GM23338 (cell line): Measurements from ENCODE around the gene KRTAP6-1. TPM values are rescaled to one million over a fixed set of nuclear protein-coding genes. Genes with fewer than 3 reads are reported as not detected.

Source experiments
- ATAC-seq: fragments of 200-7000 bp; cut with Tn5 transposase; 3 replicates; pipeline ENCODE4 v1.9.1; 2020
- DNase-seq: peaks from one replicate; pipeline ENCODE4 v3.0.0-alpha.2; 2015; ENCODE audit warnings: low spot score
- H2AFZ ChIP-seq: fragments of 200-600 bp; sonication (generic); 2 replicates; pipeline ENCODE4 v1.8.0; 2016; ENCODE audit warnings: antibody characterized with exemption, mild to moderate bottlenecking, moderate library complexity
- H3F3A ChIP-seq: fragments of 200-600 bp; sonication (generic); replicated peaks from 2 replicates; pipeline ENCODE4 v1.8.0; 2017; ENCODE audit warnings: antibody characterized with exemption, mixed run types, low read depth
- H3K27ac ChIP-seq: fragments of 200-600 bp; sonication (generic); 2 replicates; pipeline ENCODE4 v1.6.1; 2016; ENCODE audit warnings: low read depth
- H3K27me3 ChIP-seq: fragments of 200-600 bp; sonication (generic); 2 replicates; pipeline ENCODE4 v1.8.0; 2016; ENCODE audit warnings: mild to moderate bottlenecking, mixed run types, moderate library complexity; ENCODE audit not compliant: insufficient read depth
- H3K36me3 ChIP-seq: fragments of 200-600 bp; sonication (generic); 2 replicates; pipeline ENCODE4 v1.8.0; 2016; ENCODE audit warnings: mild to moderate bottlenecking; ENCODE audit not compliant: insufficient read depth
- H3K4me1 ChIP-seq: fragments of 200-600 bp; sonication (generic); 2 replicates; pipeline ENCODE4 v1.8.0; 2016; ENCODE audit warnings: mild to moderate bottlenecking, moderate library complexity; ENCODE audit not compliant: insufficient read depth
- H3K4me2 ChIP-seq: fragments of 200-600 bp; sonication (generic); 2 replicates; pipeline ENCODE4 v1.7.1; 2017; ENCODE audit warnings: mixed run types
- H3K4me3 ChIP-seq: fragments of 200-600 bp; sonication (generic); 2 replicates; pipeline ENCODE4 v1.6.1; 2016; ENCODE audit warnings: mixed run types
- H3K79me2 ChIP-seq: fragments of 200-600 bp; sonication (generic); replicated peaks from 2 replicates; pipeline ENCODE4 v1.8.0; 2017; ENCODE audit warnings: mild to moderate bottlenecking; ENCODE audit not compliant: insufficient read depth
- H3K9me2 ChIP-seq: fragments of 200-600 bp; sonication (generic); 2 replicates; pipeline ENCODE4 v1.8.0; 2017; ENCODE audit not compliant: insufficient read depth
- H4K20me1 ChIP-seq: fragments of 200-600 bp; sonication (generic); replicated peaks from 2 replicates; pipeline ENCODE4 v1.8.0; 2017; ENCODE audit warnings: mild to moderate bottlenecking; ENCODE audit not compliant: insufficient read depth
- H3K27ac Mint-ChIP-seq: 2 replicates; pipeline ENCODE4 v1.8.0; 2020; ENCODE audit warnings: inconsistent platforms, mild to moderate bottlenecking, moderate library complexity, mixed read lengths
- H3K27me3 Mint-ChIP-seq: 3 replicates; pipeline ENCODE4 v1.8.0; 2022; ENCODE audit warnings: low read depth, mild to moderate bottlenecking, moderate library complexity, mixed read lengths, inconsistent platforms; ENCODE audit not compliant: insufficient read depth, poor library complexity
- H3K36me3 Mint-ChIP-seq: 3 replicates; pipeline ENCODE4 v1.8.0; 2021; ENCODE audit warnings: low read depth, mild to moderate bottlenecking, inconsistent platforms, moderate library complexity, mixed read lengths
- H3K4me1 Mint-ChIP-seq: 3 replicates; pipeline ENCODE4 v1.8.0; 2020; ENCODE audit warnings: mild to moderate bottlenecking, inconsistent platforms, mixed read lengths
- H3K4me3 Mint-ChIP-seq: 3 replicates; pipeline ENCODE4 v1.8.0; 2021; ENCODE audit warnings: moderate library complexity, mild to moderate bottlenecking, inconsistent platforms, mixed read lengths
- H3K9me3 Mint-ChIP-seq: 3 replicates; pipeline ENCODE4 v1.8.0; 2020; ENCODE audit warnings: moderate library complexity, mild to moderate bottlenecking, inconsistent platforms, mixed read lengths
- CREB1 ChIP-seq: fragments of 250-450 bp; sonication (Bioruptor Pico); IDR thresholded peaks from 2 replicates; pipeline ENCODE4 v1.5.0; 2020; ENCODE audit warnings: low read depth, mild to moderate bottlenecking, moderate library complexity
- ETS1 ChIP-seq: IDR thresholded peaks from 2 replicates; pipeline ENCODE4 v1.6.1; 2016; ENCODE audit warnings: antibody characterized with exemption
- EZH2phosphoT487 ChIP-seq: fragments of 200-600 bp; sonication (generic); IDR thresholded peaks from one replicate; pipeline ENCODE4 v1.8.1; 2018; ENCODE audit warnings: antibody characterized with exemption; ENCODE audit not compliant: unreplicated experiment
- REST ChIP-seq: IDR thresholded peaks from one replicate; pipeline ENCODE4 v1.6.1; 2018; ENCODE audit warnings: antibody characterized with exemption; ENCODE audit not compliant: unreplicated experiment
- ZNF462 ChIP-seq: fragments of 250-450 bp; sonication (Bioruptor Pico); IDR thresholded peaks from 2 replicates; pipeline ENCODE4 v1.5.0; 2020; ENCODE audit warnings: mild to moderate bottlenecking, moderate library complexity
- polyA plus RNA-seq: library from polyadenylated mRNA; unstranded; fragments of >200 nt; fragmentation: Nextera tagmentation; extraction: Ambion mirVana; gene quantifications from 2 replicates; pipeline ENCODE4 v1.2.1, GENCODE V29; 2016
- total RNA-seq: library from RNA; depleted of rRNA; stranded (reverse); fragments of >200 nt; shearing (Covaris generic); gene quantifications from 2 replicates; pipeline ENCODE4 v1.2.3, GENCODE V29; 2014

KRTAP6-1 gene
- total and polyA plus RNA-seq, 2 experiments from 2014 or later: not detected

- TF ChIP-seq ZNF462 (CRISPR knock-in tag) (no peak), REST (no peak), EZH2phosphoT487 (no peak), ETS1 (no peak)
Measured at GRCh38 chr21:30623362-30623761, 9.6 kb upstream of the KRTAP6-1 start (continued).

- Histone ChIP-seq H3K4me2 (no peak within 1 kb of the TSS), H3F3A (no peaks in the 10 kb centered on the region), H3K79me2 (no peaks in the 10 kb centered on the region), H3K27ac (no peak within 1 kb of the TSS), H3K36me3 (no peaks in the 10 kb centered on the region), H2AFZ (no peak within 1 kb of the TSS), H3K4me3 (no peak within 1 kb of the TSS), H3K27me3 (no peaks in the 10 kb centered on the region), H3K4me1 (no peaks in the 10 kb centered on the region; the same call in 1 of the 2 replicates), H3K9me2 (peaks cover 3% of the 10 kb centered on the region; the same call in 1 of the 2 replicates), H4K20me1 (no peaks in the 10 kb centered on the region)
- no peak within 1 kb of the TSS for H3K27ac Mint-ChIP-seq
- 0 out of 3 replicates have a peak, but pooled peaks cover 5% of the 10 kb centered on the region for H3K36me3 Mint-ChIP-seq
- no peak within 1 kb of the TSS for H3K4me3 Mint-ChIP-seq
- DNase-seq: no peak
- ATAC-seq: no peak
- H3K27me3 Mint-ChIP-seq: no peaks in the 10 kb centered on the region
- H3K4me1 Mint-ChIP-seq: no peaks in the 10 kb centered on the region
- H3K9me3 Mint-ChIP-seq: peaks cover 8% of the 10 kb centered on the region
- TF ChIP-seq CREB1 (CRISPR knock-in tag): no peak
Measured at GRCh38 chr21:30620522-30620921, 6.8 kb upstream of the KRTAP6-1 start, which contains the start of gene KRTAP20-4. Gene KRTAP20-4 (plus strand): TSS chr21:30620627.
